ENCODE data around the gene SMIM32. TPM values are rescaled to one million over a fixed set of nuclear protein-coding genes. Genes with fewer than 3 reads are reported as not detected.

The SMIM32 gene
- total RNA-seq, 6 experiments from 2014 or later = 0.25 to 1.1 TPM; not detected in 4

- DNase-seq = no peak
- no peak overlapping the region for H3K4me3 ChIP-seq
- ATAC-seq = no peak
- TF ChIP-seq POLR2A (IDR thresholded peaks at IDR 0.05) = no peak
- no peak for TF ChIP-seq CTCF (IDR thresholded peaks at IDR 0.05)
- H3K9me3 ChIP-seq = no peaks in the 10 kb centered on the region
- no peaks in the 10 kb centered on the region for H3K36me3 ChIP-seq
- intact Hi-C loops (cut with DNase I) = no loop called here
- no peaks in the 10 kb centered on the region for H3K27me3 ChIP-seq
- no peak overlapping the region for H3K27ac ChIP-seq
- H3K4me1 ChIP-seq = peaks cover 0 to 12% (median 5%) of the 10 kb centered on the region in 4 donors
These were observed 51.4 kb downstream of the SMIM32 start for GRCh38 chr5:136141561-136141960.

Other genes with a start within 250 kb of the SMIM32 start
- 10 to 100 TPM in 5 of 6 experiments, 1 to 10 TPM in 1; 6.0 to 66.7 (median 43.7) TPM for gene LECT2, start 238.2 kb downstream of the SMIM32 start, total RNA-seq
- gene TGFBI, start 164.2 kb downstream of the SMIM32 start, total RNA-seq = 100 to 1,000 TPM in 3 of 6 experiments, 10 to 100 TPM in 3; 30.7 to 143 (median 87.2) TPM
- 10 to 100 TPM; 19.2 to 49.2 (median 30.6) TPM for gene SMAD5, start 60.3 kb downstream of the SMIM32 start, total RNA-seq
- not detected for gene TRPC7, start 172.4 kb upstream of the SMIM32 start, total RNA-seq

All from right lobe of liver (tissue), 6 donors.